Renal cortex interstitium (tissue), 11 donors: ENCODE results near the gene FKBP8. TPM values are rescaled to one million over a fixed set of nuclear protein-coding genes. Genes with fewer than 3 reads are reported as not detected.

Experiments used
- DNase-seq, 11 donors: peaks; one replicate each; pipeline ENCODE4 v3.0.0-alpha.2; 2013; ENCODE audit warnings: low read depth in 9 of 11, low spot score in 4 of 11; ENCODE audit errors: extremely low read depth in 1 of 11
- polyA plus RNA-seq, 3 donors: library from polyadenylated mRNA; unstranded; fragments of 120-200 nt; gene quantifications; one replicate each; pipeline ENCODE4 v1.2.1, GENCODE V29; 2013; ENCODE audit not compliant: insufficient read length in 3 of 3

The FKBP8 gene
- polyA plus RNA-seq, 3 donors: 133 to 212 (median 182) TPM

DNA sequence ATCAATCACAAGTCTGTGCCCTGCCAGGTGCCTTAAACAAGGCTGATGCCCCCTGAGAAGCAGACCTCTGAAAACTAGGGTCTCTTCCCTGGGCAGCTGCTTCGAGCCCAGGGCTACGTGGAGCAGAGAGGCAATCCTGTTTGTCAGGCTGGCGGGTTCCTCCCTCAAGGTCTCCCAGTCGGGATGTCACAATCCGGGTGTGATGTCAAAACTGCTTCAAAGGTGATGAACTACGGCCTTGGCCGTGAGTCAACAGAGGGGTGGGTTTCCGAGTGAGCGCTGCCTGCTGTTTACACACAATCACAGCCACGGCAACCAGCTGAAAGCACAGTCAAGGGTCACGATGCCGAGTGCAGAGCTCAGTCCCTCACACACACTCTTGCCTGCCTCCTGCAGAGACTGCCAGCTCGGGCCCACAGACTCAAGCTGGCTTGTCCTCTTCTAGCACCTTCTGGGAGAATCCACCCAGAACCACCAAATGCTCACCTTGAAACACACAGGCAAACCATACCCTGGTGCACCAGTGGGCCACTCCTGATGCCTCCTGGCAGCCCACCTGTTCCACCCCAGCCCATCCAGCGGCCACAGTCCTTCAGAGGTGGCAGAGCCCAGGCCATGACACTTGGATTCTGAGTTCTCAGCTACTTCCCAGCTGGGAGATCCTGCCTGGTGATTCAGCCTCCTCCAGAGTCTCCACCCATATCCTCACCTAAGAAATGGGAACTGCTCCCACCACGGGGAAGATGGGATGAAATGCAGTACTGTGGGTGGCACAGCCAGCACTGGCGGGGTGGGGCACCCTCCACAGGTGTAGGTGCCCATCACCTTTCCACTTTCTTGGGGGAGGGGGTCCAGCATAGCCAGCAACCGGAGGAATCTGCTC lies 28.3 kb downstream of the FKBP8 start:
- DNase-seq: peak in 1 of 11 donors; percentile 66

- no peak for DNase-seq
Observed at GRCh38 chr19:18513868-18514267, 29.5 kb downstream of the FKBP8 start.

- no peak for DNase-seq
Observed at GRCh38 chr19:18510216-18510615, 33.2 kb downstream of the FKBP8 start.

GRCh38 chr19:18508585-18508984 lies 34.8 kb downstream of the FKBP8 start:
- DNase-seq: no peak

DNA sequence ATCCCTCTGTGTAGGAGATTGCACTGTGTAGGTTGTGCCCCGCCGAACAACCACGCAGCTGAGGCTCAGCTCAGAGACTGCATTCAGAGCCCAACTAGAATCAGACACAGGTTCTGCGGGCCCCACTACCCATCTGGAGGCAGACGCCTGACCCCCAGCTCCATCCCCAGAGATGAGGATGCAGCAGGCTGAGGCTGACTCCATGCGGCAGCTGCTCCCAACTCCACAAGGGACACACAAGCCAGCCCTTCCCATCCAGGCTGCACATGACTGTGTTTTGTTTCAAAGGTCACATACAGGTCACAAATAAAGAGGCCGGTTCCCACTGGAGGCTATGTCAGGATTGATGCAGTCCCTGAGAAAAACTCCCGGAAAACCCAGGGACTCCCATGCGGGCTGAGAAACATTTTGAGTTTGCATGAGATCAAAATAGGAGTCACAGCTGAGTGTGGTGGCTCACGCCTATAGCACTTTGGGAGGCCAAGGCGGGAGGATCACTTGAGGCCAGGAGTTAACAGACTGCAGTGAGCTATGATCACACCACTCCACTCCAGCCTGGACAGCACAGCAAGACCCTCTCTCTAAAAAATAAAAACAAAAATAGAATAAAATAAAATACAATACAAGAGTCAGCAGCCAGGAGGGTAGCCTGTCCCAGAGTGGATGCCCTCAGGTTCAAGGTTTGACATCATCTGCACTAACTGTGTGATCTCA lies 35.5 kb downstream of the FKBP8 start:
- DNase-seq: no peak

GRCh38 chr19:18507021-18507726 lies 36.2 kb downstream of the FKBP8 start:
- DNase-seq: no peak

GRCh38 chr19:18506101-18506930 lies 37.1 kb downstream of the FKBP8 start:
- DNase-seq: no peak

DNA sequence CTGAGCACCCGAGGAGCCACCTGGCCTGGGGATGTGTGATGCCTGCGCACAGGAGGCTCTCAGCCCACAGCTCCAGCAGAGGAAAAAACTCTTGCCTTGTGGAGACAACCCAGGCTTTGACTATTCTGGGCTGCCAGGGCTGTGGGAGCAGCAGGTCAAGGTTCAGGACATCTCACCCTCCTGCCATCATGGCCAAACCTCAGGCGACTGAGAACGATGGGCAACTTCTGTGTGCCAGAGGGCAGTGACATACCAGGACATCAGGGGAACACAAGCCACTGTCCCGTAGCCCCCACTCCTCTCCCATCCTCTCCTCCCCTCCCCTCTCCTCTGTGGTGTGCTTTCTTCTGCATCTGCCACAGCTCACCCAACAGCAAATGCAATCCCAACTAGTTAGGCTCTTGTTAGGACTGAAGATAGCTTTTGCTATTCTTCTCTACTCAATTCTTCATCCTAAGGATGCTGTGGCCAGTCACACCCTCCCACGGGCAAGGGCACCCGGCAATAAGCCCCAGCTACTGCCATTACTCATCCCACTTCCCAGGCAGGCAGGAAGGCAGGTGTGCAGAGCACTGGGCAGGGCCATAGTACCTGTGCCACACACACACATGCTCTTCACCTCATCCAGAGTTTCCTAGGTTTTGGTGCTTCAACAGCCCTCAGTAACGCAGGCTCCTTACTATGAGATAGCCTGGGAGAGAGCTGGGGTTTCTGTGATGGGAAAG lies 38.3 kb downstream of the FKBP8 start:
- DNase-seq: no peak

DNA sequence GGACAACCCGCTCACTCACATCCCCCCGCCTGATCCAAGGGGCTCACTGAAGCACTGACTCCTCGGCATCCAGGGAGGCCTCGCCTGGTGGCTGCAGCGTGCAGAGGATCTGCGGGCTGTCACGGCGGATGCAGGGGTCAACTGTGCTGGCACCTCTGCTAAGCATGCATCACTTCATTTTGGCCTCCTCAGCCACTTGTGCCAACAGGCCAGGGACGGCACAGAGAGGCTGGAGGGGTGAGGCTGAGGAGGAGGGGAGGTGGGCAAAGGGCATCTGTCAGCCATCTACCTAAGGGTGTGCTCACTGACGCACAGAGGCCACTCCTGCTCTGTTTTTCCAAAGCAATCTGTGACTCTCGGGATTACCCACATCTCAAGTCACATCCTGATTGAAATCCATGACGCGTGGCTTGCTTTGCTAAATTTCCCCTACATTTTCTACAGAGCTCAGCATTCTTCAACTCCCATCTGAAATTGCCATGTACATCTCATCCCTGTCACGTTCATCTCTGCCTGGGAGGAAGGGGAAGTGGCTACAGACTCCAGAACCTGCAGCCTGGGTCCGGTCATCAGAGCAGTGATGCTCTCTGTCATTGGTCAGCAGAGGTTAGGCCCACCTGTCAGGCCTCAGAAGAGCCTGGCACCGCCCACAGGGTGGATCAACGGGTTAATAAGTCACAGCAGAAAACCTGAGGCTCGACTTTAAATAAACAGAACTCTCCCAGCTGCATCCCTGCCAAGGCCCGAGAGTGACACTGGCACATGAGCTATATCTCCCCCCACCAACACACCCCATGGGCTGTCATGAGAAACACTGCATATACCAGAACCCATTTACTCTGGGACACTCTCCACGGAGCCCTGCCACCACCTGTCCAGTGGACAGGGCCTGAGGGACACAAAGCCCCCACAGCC lies 39.1 kb downstream of the FKBP8 start:
- DNase-seq: peak in 2 of 11 donors; percentile 49 to 79

DNA sequence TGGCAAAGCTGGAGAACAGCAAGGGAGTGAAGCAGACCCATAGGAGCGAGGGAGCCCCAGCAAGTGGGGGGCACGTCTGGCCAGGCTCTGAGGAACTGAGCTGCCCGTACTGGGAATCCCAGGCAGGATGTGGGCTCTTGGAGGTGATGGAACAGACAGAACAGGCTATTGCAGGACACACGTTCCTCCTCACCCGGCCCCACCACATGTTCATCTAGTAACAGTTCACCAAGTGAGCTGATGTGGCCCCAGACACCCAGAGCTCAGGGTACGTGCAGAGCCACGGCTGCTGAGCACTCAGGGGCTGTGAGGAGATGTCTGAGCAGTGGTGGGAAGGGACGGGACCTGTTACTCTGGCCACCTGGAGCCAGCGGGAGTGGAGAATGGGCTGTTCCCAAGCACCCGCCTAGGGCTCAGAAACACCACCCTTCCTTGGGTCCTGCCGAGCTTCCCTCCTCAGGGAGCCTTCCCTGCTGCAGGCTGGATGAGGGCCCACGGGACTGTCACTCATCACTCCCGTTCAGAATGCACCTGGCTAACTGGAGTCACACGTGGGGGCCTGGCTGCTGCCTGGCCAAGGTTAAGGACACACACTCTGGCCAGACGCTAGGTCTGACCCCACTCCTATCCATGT lies 39.9 kb downstream of the FKBP8 start:
- no peak for DNase-seq

DNA sequence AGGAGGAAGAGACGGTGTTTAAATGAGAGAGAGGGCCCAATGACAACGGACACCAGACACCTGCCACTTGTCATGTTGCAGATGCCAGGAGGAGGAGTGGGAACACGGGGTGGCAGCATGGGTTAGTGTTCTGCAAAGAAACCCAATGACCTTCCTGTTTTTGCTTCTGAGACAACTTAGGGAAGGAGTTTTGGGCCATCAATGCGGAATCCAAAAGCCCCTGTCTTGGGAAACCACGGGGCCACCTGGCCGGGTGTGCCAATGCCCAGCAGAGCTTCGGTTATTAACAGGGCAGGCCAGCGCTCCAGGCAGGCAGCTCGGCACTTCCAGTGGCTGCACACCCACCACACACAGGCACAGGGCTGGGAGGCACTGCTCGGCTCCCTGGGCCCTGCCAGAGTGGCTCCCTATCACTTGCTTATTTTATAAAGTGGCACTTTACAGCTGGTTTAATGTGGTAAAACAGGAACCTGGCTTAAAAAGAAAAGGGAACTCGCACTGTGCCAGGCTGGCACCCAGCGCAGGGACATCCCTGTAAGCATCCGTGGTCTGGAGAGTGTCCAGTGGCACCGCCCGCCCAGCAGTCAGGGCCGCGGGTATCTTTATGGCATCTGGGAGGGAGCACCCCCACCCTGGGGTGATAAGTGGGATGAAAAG lies 40.6 kb downstream of the FKBP8 start:
- no peak for DNase-seq

- no peak for DNase-seq
Observed at GRCh38 chr19:18502246-18502637, 41.1 kb downstream of the FKBP8 start.

DNA sequence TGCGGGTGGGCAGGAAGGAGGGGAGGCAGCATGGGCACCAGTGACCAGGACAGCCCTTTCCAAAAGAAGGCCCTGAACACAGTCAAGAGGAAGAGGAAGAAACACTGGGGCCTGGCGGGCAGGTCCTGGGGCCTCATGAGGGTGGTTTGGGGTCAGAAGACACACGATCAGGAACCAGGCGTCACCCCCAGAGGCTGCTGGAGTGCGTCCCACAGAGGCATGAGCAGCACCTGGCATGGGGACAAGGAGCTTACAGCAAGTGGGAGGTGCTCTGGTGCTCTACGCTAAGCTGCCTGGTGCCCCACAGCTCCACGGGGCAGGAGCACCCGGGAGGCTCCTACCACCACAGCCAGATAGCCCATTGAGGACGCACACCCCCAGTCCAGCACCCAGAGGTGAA lies 41.5 kb downstream of the FKBP8 start:
- no peak for DNase-seq

DNA sequence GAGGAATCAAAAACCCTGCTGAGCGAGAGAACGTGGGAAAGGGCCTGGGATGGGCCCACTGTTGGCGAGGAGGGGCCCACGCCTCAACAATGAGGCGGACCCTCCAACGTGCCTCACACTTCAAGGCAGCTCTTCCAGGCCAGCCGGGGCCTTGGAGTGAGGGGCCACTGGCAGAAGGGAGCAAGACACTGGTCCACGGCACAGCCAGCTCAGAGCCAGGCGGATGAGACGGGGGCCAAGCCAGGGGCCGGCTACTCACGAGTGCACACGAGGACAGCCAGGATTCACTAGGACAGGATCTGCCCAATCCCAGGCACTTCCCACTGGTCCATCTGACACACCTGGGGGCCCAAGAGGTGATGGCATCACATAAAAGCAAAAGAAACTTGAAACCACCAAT lies 42.0 kb downstream of the FKBP8 start:
- no peak for DNase-seq

GRCh38 chr19:18500799-18501198 lies 42.6 kb downstream of the FKBP8 start:
- no peak for DNase-seq

GRCh38 chr19:18500376-18500775 lies 43.0 kb downstream of the FKBP8 start:
- no peak for DNase-seq
